ENCODE results near the gene HPCAL4. TPM values are rescaled to one million over a fixed set of nuclear protein-coding genes. Genes with fewer than 3 reads are reported as not detected.
A peak's percentile ranks its signal among the peaks of the same experiment; 100 is the strongest.

HPCAL4 gene
- total and polyA plus RNA-seq, 9 of the 15 experiments (the other 6 are each of a cell fraction or from before 2014, with no cell fraction given) = 0.01 to 0.04 (median 0.04) TPM; not detected in 4

- H3K79me2 ChIP-seq (ENCODE audit: control insufficient read depth, insufficient read depth, low read length) = peaks cover 21% of the 10 kb centered on the region
- H3K4me3 ChIP-seq = no peak overlapping the region
- WGBS (ENCODE audit: insufficient coverage, low coverage, missing lambda C conversion rate) = 9% methylated on average over 3 of the region's 3 CpGs
- CTCF ChIA-PET (ENCODE audit: low intra/inter-chr PET ratio) = no interaction called here
- H3K9me1 ChIP-seq (ENCODE audit: control insufficient read depth, insufficient read depth, low read length) = no peaks in the 10 kb centered on the region
- in situ Hi-C loops (cut with MboI) = no loop called here
- TF ChIP-seq ZNF699 (CRISPR knock-in tag; IDR thresholded peaks at IDR 0.05; ENCODE audit: insufficient replicate concordance) (no peak), CTCF (IDR thresholded peaks at IDR 0.05 in 2 of 3, conservative IDR thresholded peaks at IDR 0.05 in 1 of 3; ENCODE audit: insufficient read depth in 2 of 3, low read depth in 1 of 3, low read length in 3 of 3) (no peak), ZNF41 (CRISPR knock-in tag; conservative IDR thresholded peaks at IDR 0.05) (no peak), KLF13 (tag; IDR thresholded peaks at IDR 0.05; ENCODE audit: borderline replicate concordance, low read depth) (no peak), HDAC3 (IDR thresholded peaks at IDR 0.05; ENCODE audit: borderline replicate concordance, partially characterized antibody) (no peak), ZFP36 (IDR thresholded peaks at IDR 0.05; ENCODE audit: low read depth, low read length, partially characterized antibody) (no peak), SMAD2 (IDR thresholded peaks at IDR 0.05; ENCODE audit: low read depth, low read length) (no peak), SAFB2 (IDR thresholded peaks at IDR 0.05; ENCODE audit: borderline replicate concordance, low read depth, low read length, severe bottlenecking) (no peak), PRMT5 (CRISPR knock-in tag; IDR thresholded peaks at IDR 0.05) (no peak), HNRNPH1 (optimal IDR thresholded peaks at IDR 0.05; ENCODE audit: low read depth, low read length) (no peak), RBM14 (IDR thresholded peaks at IDR 0.05; ENCODE audit: borderline replicate concordance, insufficient read depth, low read depth, low read length) (no peak), ZNF224 (CRISPR knock-in tag; IDR thresholded peaks at IDR 0.05) (no peak), USF2 (CRISPR knock-in tag; IDR thresholded peaks at IDR 0.05) (no peak), PRPF4 (IDR thresholded peaks at IDR 0.05; ENCODE audit: insufficient read depth, low read depth, low read length, poor library complexity, severe bottlenecking) (no peak)
- TF ChIP-seq, protein P1, sequence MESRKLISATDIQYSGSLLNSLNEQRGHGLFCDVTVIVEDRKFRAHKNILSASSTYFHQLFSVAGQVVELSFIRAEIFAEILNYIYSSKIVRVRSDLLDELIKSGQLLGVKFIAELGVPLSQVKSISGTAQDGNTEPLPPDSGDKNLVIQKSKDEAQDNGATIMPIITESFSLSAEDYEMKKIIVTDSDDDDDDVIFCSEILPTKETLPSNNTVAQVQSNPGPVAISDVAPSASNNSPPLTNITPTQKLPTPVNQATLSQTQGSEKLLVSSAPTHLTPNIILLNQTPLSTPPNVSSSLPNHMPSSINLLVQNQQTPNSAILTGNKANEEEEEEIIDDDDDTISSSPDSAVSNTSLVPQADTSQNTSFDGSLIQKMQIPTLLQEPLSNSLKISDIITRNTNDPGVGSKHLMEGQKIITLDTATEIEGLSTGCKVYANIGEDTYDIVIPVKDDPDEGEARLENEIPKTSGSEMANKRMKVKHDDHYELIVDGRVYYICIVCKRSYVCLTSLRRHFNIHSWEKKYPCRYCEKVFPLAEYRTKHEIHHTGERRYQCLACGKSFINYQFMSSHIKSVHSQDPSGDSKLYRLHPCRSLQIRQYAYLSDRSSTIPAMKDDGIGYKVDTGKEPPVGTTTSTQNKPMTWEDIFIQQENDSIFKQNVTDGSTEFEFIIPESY (CRISPR knock-in tag; IDR thresholded peaks at IDR 0.05) = no peak
- H3K36me3 ChIP-seq (ENCODE audit: control insufficient read depth, insufficient read depth, low read length) = peaks cover 12% of the 10 kb centered on the region
- no peak for FAIRE-seq
- H2AFZ ChIP-seq (ENCODE audit: low read depth, low read length) = peak overlapping the region; percentile 7; the same call in 1 of the 2 replicates
- H3K9me3 ChIP-seq (replicated peaks; ENCODE audit: control insufficient read depth, insufficient read depth, low read depth, low read length) = no peaks in the 10 kb centered on the region
- H3K27ac ChIP-seq (ENCODE audit: extremely low read depth, low read depth, low read length) = no peak overlapping the region
- no peak overlapping the region for H3K4me2 ChIP-seq (ENCODE audit: insufficient read depth, low read length)
- H3K9ac ChIP-seq (ENCODE audit: insufficient read depth in 1 of 2, low read depth in 2 of 2, low read length in 2 of 2) = no peak overlapping the region
- POLR2A ChIA-PET = interaction anchor here (1.3 kb wide), 1 partner anchor 24 kb away, joined by 4 read pairs; no protein-coding TSS in a partner anchor
- H4K20me1 ChIP-seq (replicated peaks; ENCODE audit: control insufficient read depth, insufficient read depth, low read length) = no peaks in the 10 kb centered on the region
- intact Hi-C loops (cut with micrococcal nuclease) = no loop called here
- no TSS peak for BruUV-seq (replicated peaks)
- H3K4me1 ChIP-seq (replicated peaks in 1 of 2; ENCODE audit: control insufficient read depth in 2 of 2, insufficient read depth in 2 of 2, low read length in 2 of 2) = peaks cover 14 to 15% of the 10 kb centered on the region in 2 experiments; a peak in 4 of 5 replicates
- H3K27me3 ChIP-seq (ENCODE audit: control insufficient read depth in 2 of 2, insufficient read depth in 2 of 2, low read length in 2 of 2) = peaks cover 16 to 29% of the 10 kb centered on the region in 2 experiments
- no peak for DNase-seq (ENCODE audit: extremely low read depth in 1 of 4, low spot score in 3 of 4)
- ATAC-seq = no peak
Observed at GRCh38 chr1:39735731-39736130, 44.5 kb upstream of the HPCAL4 start.
